Small intestine (tissue), 16 donors: ENCODE results near the gene PTPN9. TPM values are rescaled to one million over a fixed set of nuclear protein-coding genes. Genes with fewer than 3 reads are reported as not detected.

Experiments used
- DNase-seq, 2 donors: peaks; one replicate each; pipeline versions ENCODE4 v3.0.0 to v3.0.0-alpha.2; 2013
- FAIRE-seq: peaks from 2 replicates; lab custom pipeline; 2012; peaks lifted over from hg19 to GRCh38; lab: Jason Lieb, UNC
- H3K27ac ChIP-seq, 3 donors: one replicate each; pipeline ENCODE4 v1.5.1; 2013; ENCODE audit warnings: low read length in 2 of 3, mild to moderate bottlenecking in 2 of 3, control low read depth in 1 of 3, inconsistent platforms in 1 of 3, low read depth in 1 of 3, moderate library complexity in 1 of 3
- H3K27me3 ChIP-seq, 3 donors: one replicate each; pipeline ENCODE4 v1.6.1; 2013; ENCODE audit warnings: low read length in 3 of 3, inconsistent platforms in 1 of 3; ENCODE audit not compliant: control insufficient read depth in 3 of 3, insufficient read depth in 3 of 3
- H3K36me3 ChIP-seq, 3 donors: one replicate each; pipeline ENCODE4 v1.6.1; 2013; ENCODE audit warnings: low read length in 3 of 3, inconsistent platforms in 1 of 3, low read depth in 1 of 3, mild to moderate bottlenecking in 1 of 3, moderate library complexity in 1 of 3; ENCODE audit not compliant: control insufficient read depth in 3 of 3, insufficient read depth in 2 of 3
- H3K4me1 ChIP-seq, 3 donors: one replicate each; pipeline ENCODE4 v1.6.1; 2013; ENCODE audit warnings: low read length in 2 of 3, inconsistent platforms in 1 of 3, low read depth in 1 of 3, mild to moderate bottlenecking in 1 of 3, moderate library complexity in 1 of 3; ENCODE audit not compliant: control insufficient read depth in 3 of 3, insufficient read depth in 2 of 3
- H3K4me3 ChIP-seq, 3 donors: one replicate each; pipeline ENCODE4 v1.5.1; 2013; ENCODE audit warnings: low read length in 3 of 3, control low read depth in 1 of 3, inconsistent platforms in 1 of 3, low read depth in 1 of 3, mild to moderate bottlenecking in 1 of 3, moderate library complexity in 1 of 3
- H3K9me3 ChIP-seq, 2 donors: one replicate each; pipeline ENCODE4 v1.6.1; 2013; ENCODE audit warnings: low read depth in 1 of 2, low read length in 1 of 2; ENCODE audit not compliant: control insufficient read depth in 2 of 2, insufficient read depth in 1 of 2
- WGBS, 3 donors: extraction: QIAGEN DNeasy Blood & Tissue Kit; methylation state at CpG; one replicate each; pipeline ENCODE4 v1.1.7; 2013; 5-methylcytosine and 5-hydroxymethylcytosine counted together
- long read RNA-seq, 10 donors: transcript quantifications; one replicate each; lab custom pipeline, GENCODE V29; 2026
- polyA plus RNA-seq, 4 donors: library from polyadenylated mRNA; stranded (reverse) in 3 of 4; unstranded in 1 of 4; fragments of 200-250 nt in 3 of 4; fragments of 120-200 nt in 1 of 4; gene quantifications; one replicate each; pipeline versions ENCODE4 v1.2.1 to v1.2.3, GENCODE V29; 2013
- donor health status: healthy with polysubstance abuse.
- donor health status: control.
- donor health status: control.
- donor health status: Bipolar disorder and iron deficiency.
- donor health status: healthy.

The PTPN9 gene
- 10 to 100 TPM; 19.7 to 40.2 (median 20.6) TPM for polyA plus RNA-seq
- long read RNA-seq, donor 1, result 0 reads
- long read RNA-seq, donor 2, full-length matches to known transcripts, result 4 of 4 reads
- long read RNA-seq, donor 2, partial matches to known transcripts, result 0 of 4 reads
- long read RNA-seq, donor 2, other reads (novel, unspliced or antisense), result 0 of 4 reads
- long read RNA-seq, donor 3, full-length matches to known transcripts, result 1 of 1 reads
- long read RNA-seq, donor 3, partial matches to known transcripts, result 0 of 1 reads
- long read RNA-seq, donor 3, other reads (novel, unspliced or antisense), result 0 of 1 reads
- long read RNA-seq, donor 4, result 0 reads
- long read RNA-seq, donor 5, result 0 reads
- long read RNA-seq, donor 6, full-length matches to known transcripts, result 6 of 6 reads
- long read RNA-seq, donor 6, partial matches to known transcripts, result 0 of 6 reads
- long read RNA-seq, donor 6, other reads (novel, unspliced or antisense), result 0 of 6 reads
- long read RNA-seq, donor 7, full-length matches to known transcripts, result 4 of 4 reads
- long read RNA-seq, donor 7, partial matches to known transcripts, result 0 of 4 reads
- long read RNA-seq, donor 7, other reads (novel, unspliced or antisense), result 0 of 4 reads
- long read RNA-seq, donor 8, result 0 reads
- long read RNA-seq, donor 9, full-length matches to known transcripts, result 2 of 2 reads
- long read RNA-seq, donor 9, partial matches to known transcripts, result 0 of 2 reads
- long read RNA-seq, donor 9, other reads (novel, unspliced or antisense), result 0 of 2 reads
- long read RNA-seq, donor 10, full-length matches to known transcripts, result 10 of 10 reads
- long read RNA-seq, donor 10, partial matches to known transcripts, result 0 of 10 reads
- long read RNA-seq, donor 10, other reads (novel, unspliced or antisense), result 0 of 10 reads

- Histone ChIP-seq H3K36me3 (peaks cover 0 to 5% (median 0%) of the 10 kb centered on the region in 3 donors), H3K4me3 (peak within 1 kb of the TSS; percentile 90 to 98 (median 95)), H3K4me1 (peaks cover 0 to 14% (median 0%) of the 10 kb centered on the region in 3 donors), H3K9me3 (no peaks in the 10 kb centered on the region), H3K27me3 (no peaks in the 10 kb centered on the region), H3K27ac (peak within 1 kb of the TSS; percentile 90 to 95 (median 91))
- FAIRE-seq (no peak), DNase-seq (peak; percentile 72 to 84)
- WGBS, 3 donors, result 1% methylated on average over 48 to 78 of the region's 78 CpGs
Measured at GRCh38 chr15:75578948-75579920, at the start of gene PTPN9. Gene PTPN9 (minus strand): TSS chr15:75579315. CDS start chr15:75578776, 539 bp downstream.

DNA sequence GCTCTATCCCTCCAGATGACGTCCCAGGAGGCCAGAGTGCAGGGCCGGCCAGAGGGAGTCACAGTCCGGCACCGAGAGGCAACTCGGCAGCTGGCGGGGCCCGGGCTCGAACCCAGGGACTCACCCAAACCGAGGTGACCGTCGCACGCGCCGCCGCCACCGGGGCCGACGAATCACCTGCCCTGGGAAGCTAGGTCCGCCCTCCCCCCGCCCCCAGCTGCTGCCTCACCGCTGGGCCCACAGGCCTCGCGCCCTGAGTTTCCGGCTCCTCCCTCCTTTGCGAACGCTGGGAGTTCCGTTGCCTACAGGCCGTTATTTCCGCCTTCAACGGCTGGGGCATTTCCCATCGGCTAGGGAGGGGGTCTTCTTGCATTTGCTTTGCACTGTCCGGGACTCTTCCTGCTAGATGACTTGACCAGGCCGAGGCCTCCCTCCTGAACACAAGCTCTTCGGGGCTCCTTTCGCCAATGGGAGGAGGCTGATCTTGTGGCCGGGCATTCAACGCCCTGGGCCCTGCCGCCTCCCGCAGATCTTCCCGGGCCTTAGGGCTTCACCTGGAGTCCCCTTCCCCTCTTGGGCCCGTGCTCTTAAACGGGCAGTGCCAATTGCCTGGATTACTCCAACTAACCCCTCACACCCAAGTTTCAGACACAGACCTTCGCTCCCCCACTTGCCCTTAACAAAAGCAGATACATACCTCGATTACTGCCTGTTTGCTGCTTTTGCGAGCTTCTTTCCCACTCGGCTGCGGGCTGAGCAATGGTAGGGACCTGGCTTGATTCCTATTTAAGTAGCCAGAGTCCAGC, 46.6 kb upstream of the PTPN9 start, which contains the start of gene SNUPN:
TSS of gene SNUPN (minus strand) at position 184 of the 806 bp plus-strand sequence. CDS start 4,674 bp downstream, outside the sequence.
- 1 to 2% (median 2%) methylated on average over 42 to 47 of the region's 47 CpGs for WGBS, 3 donors
- DNase-seq, result peak; percentile 97 to 98
- Histone ChIP-seq H3K9me3 (no peaks in the 10 kb centered on the region), H3K36me3 (peaks cover 0 to 1% (median 0%) of the 10 kb centered on the region in 3 donors), H3K27me3 (no peaks in the 10 kb centered on the region), H3K4me1 (peaks cover 0 to 7% (median 0%) of the 10 kb centered on the region in 3 donors), H3K27ac (peak within 1 kb of the TSS; percentile 93 to 98 (median 94)), H3K4me3 (peak within 1 kb of the TSS; percentile 61 to 100 (median 91))
- no peak for FAIRE-seq

GRCh38 chr15:75622505-75622904, 43.4 kb upstream of the PTPN9 start:
- DNase-seq (no peak), FAIRE-seq (no peak)
- H3K4me1 ChIP-seq, result peaks cover 0 to 7% (median 0%) of the 10 kb centered on the region in 3 donors
- no peaks in the 10 kb centered on the region for H3K9me3 ChIP-seq
- peaks cover under 1 to 24% (median 10%) of the 10 kb centered on the region in 3 donors for H3K36me3 ChIP-seq
- 69 to 75% (median 70%) methylated on average over 2 of the region's 2 CpGs for WGBS, 3 donors
- H3K27me3 ChIP-seq, result no peaks in the 10 kb centered on the region
- H3K27ac ChIP-seq, result peak overlapping the region in 1 of 3 donors; percentile 24
- no peak overlapping the region for H3K4me3 ChIP-seq

- Histone ChIP-seq H3K27ac (peak overlapping the region in 2 of 3 donors; percentile 13 to 78), H3K9me3 (no peaks in the 10 kb centered on the region), H3K36me3 (peaks cover 7 to 37% (median 18%) of the 10 kb centered on the region in 3 donors), H3K4me1 (peaks cover 0 to under 1% (median 0%) of the 10 kb centered on the region in 3 donors), H3K27me3 (no peaks in the 10 kb centered on the region), H3K4me3 (no peak overlapping the region)
- WGBS, 3 donors, result 51 to 60% (median 59%) methylated on average over 7 of the region's 7 CpGs
- no peak for FAIRE-seq
- peak in 1 of 2 donors; percentile 37 for DNase-seq
Measured at GRCh38 chr15:75620841-75621391, 41.8 kb upstream of the PTPN9 start.

DNA sequence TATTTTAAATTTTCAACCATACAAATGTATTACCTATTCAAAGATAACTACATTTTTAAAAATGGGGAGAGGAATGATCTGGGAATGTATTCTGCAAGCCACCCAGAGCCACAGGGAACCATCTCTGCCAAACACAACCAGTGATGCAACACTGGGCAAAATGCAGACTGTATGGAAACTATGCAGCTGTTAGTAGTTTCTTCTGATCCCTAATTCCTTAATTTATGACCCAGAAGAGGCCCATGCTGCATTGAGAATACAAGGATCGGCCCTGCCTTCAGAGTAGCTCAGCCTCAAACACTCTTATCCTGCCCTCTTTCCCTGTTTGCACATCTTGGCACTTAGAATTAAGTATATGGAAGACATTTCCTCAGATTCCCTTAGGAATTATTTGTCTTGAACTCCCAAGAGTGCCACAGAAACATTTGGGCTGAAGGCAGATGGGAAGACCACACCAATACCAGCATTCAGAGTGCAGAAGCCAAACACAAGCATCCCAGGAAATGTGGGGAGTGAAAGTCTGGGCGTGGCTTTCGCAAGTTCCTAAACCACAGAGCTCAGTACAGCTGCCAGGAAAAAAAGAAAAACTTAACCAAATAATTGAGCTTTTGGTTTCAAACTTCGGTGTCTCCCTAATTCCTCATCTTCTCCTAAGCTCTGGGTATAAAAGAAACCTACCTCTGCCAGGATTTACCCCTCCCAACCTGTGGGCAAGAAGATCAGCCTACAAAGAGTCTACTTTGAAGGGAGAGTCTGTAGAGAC, 41.1 kb upstream of the PTPN9 start:
- H3K27me3 ChIP-seq, result no peaks in the 10 kb centered on the region
- peaks cover 7 to 39% (median 20%) of the 10 kb centered on the region in 3 donors for H3K36me3 ChIP-seq
- no peaks in the 10 kb centered on the region for H3K9me3 ChIP-seq
- 34 to 60% (median 58%) methylated on average over 4 of the region's 4 CpGs for WGBS, 3 donors
- H3K4me1 ChIP-seq, result no peaks in the 10 kb centered on the region
- H3K27ac ChIP-seq, result peak overlapping the region in 1 of 3 donors; percentile 56
- FAIRE-seq (no peak), DNase-seq (no peak)
- no peak overlapping the region for H3K4me3 ChIP-seq

GRCh38 chr15:75616766-75617165, 37.7 kb upstream of the PTPN9 start:
- Histone ChIP-seq H3K27me3 (no peaks in the 10 kb centered on the region), H3K36me3 (peaks cover 7 to 53% (median 25%) of the 10 kb centered on the region in 3 donors), H3K9me3 (no peaks in the 10 kb centered on the region), H3K4me1 (no peaks in the 10 kb centered on the region), H3K4me3 (no peak overlapping the region), H3K27ac (no peak overlapping the region)
- FAIRE-seq (no peak), DNase-seq (no peak)
